WTC11 (cell line): Measurements from ENCODE around the gene YTHDF1. TPM values are rescaled to one million over a fixed set of nuclear protein-coding genes. Genes with fewer than 3 reads are reported as not detected.

ENCODE experiments used
- ATAC-seq: fragments of 200-7000 bp; cut with Tn5 transposase; 2 replicates; pipeline ENCODE4 v1.10.0; 2021; ENCODE audit warnings: mild to moderate bottlenecking, moderate library complexity
- CTCF ChIA-PET: fragments of 300-600 bp; sonication (Branson Sonifier 250); formaldehyde crosslinking; loops from one replicate; lab custom pipeline; 2021; ENCODE audit warnings: antibody characterized with exemption; lab: Charles Lee
- POLR2A ChIA-PET: fragments of 350-600 bp; sonication (Branson Sonifier 250); formaldehyde crosslinking; loops from one replicate; lab custom pipeline; 2021; ENCODE audit warnings: antibody characterized with exemption; lab: Charles Lee
- DNase-seq: peaks from one replicate; pipeline ENCODE4 v3.0.0; 2021; ENCODE audit warnings: low spot score
- H3K27ac Mint-ChIP-seq: 2 replicates; pipeline ENCODE4 v1.8.0; 2021; ENCODE audit warnings: mixed read lengths
- H3K27me3 Mint-ChIP-seq: 2 replicates; pipeline ENCODE4 v1.8.0; 2021; ENCODE audit warnings: low read depth, mild to moderate bottlenecking, moderate library complexity, mixed read lengths
- H3K36me3 Mint-ChIP-seq: 2 replicates; pipeline ENCODE4 v1.8.0; 2021; ENCODE audit warnings: mixed read lengths
- H3K4me1 Mint-ChIP-seq: 2 replicates; pipeline ENCODE4 v1.8.0; 2022; ENCODE audit warnings: mixed read lengths
- H3K4me3 Mint-ChIP-seq: 2 replicates; pipeline ENCODE4 v1.8.0; 2021; ENCODE audit warnings: mild to moderate bottlenecking, moderate library complexity, mixed read lengths
- H3K9me3 Mint-ChIP-seq: 2 replicates; pipeline ENCODE4 v1.8.0; 2021; ENCODE audit warnings: mixed read lengths
- AR ChIP-seq: fragments of 250-450 bp; sonication (Bioruptor Pico); IDR thresholded peaks from 2 replicates; pipeline ENCODE4 v1.9.0; 2021; ENCODE audit warnings: mild to moderate bottlenecking
- CBFB ChIP-seq: sonication (generic); formaldehyde crosslinking; IDR thresholded peaks from 2 replicates; pipeline ENCODE4 v1.8.1; 2022; ENCODE audit warnings: mild to moderate bottlenecking, low read depth, missing genetic modification reagents
- CREB1 ChIP-seq: sonication (generic); formaldehyde crosslinking; IDR thresholded peaks from 2 replicates; pipeline ENCODE4 v1.8.0; 2023; ENCODE audit warnings: mild to moderate bottlenecking, missing genetic modification reagents
- EMX1 ChIP-seq: fragments of 250-450 bp; sonication (Bioruptor Pico); IDR thresholded peaks from 2 replicates; pipeline ENCODE4 v1.8.0; 2021; ENCODE audit warnings: mild to moderate bottlenecking
- FOXK1 ChIP-seq: sonication (generic); formaldehyde crosslinking; IDR thresholded peaks from 2 replicates; pipeline ENCODE4 v1.8.0; 2022; ENCODE audit warnings: mild to moderate bottlenecking, moderate library complexity, missing genetic modification reagents
- FOXP1 ChIP-seq: sonication (generic); formaldehyde crosslinking; IDR thresholded peaks from 2 replicates; pipeline ENCODE4 v1.8.0; 2022; ENCODE audit warnings: missing genetic modification reagents, mild to moderate bottlenecking, moderate library complexity, borderline replicate concordance
- KAT7 ChIP-seq: sonication (generic); formaldehyde crosslinking; IDR thresholded peaks from 2 replicates; pipeline ENCODE4 v1.8.1; 2023; ENCODE audit warnings: missing genetic modification reagents, mild to moderate bottlenecking, borderline replicate concordance
- MYBL2 ChIP-seq: sonication (generic); formaldehyde crosslinking; IDR thresholded peaks from 2 replicates; pipeline ENCODE4 v1.8.1; 2023; ENCODE audit warnings: mild to moderate bottlenecking, moderate library complexity, missing genetic modification reagents
- NFYB ChIP-seq: sonication (generic); formaldehyde crosslinking; conservative IDR thresholded peaks from 2 replicates; pipeline ENCODE4 v1.8.0; 2022; ENCODE audit warnings: low read depth, missing genetic modification reagents
- TEAD1 ChIP-seq: sonication (generic); formaldehyde crosslinking; IDR thresholded peaks from 2 replicates; pipeline ENCODE4 v1.8.0; 2022; ENCODE audit warnings: mild to moderate bottlenecking, missing genetic modification reagents
- TEAD4 ChIP-seq: sonication (generic); formaldehyde crosslinking; IDR thresholded peaks from 2 replicates; pipeline ENCODE4 v1.8.0; 2022; ENCODE audit warnings: mild to moderate bottlenecking, missing genetic modification reagents
- ZBTB21 ChIP-seq: sonication (generic); formaldehyde crosslinking; IDR thresholded peaks from 2 replicates; pipeline ENCODE4 v1.8.1; 2023; ENCODE audit warnings: mild to moderate bottlenecking, missing genetic modification reagents, borderline replicate concordance
- ZMAT4 ChIP-seq: fragments of 250-450 bp; sonication (Bioruptor Pico); IDR thresholded peaks from 2 replicates; pipeline ENCODE4 v1.9.0; 2021; ENCODE audit warnings: mild to moderate bottlenecking
- ZNF121 ChIP-seq: sonication (generic); formaldehyde crosslinking; IDR thresholded peaks from 2 replicates; pipeline ENCODE4 v1.8.0; 2023; ENCODE audit warnings: missing genetic modification reagents
- ZNF219 ChIP-seq: sonication (generic); formaldehyde crosslinking; IDR thresholded peaks from 2 replicates; pipeline ENCODE4 v1.8.0; 2023; ENCODE audit warnings: missing genetic modification reagents, mild to moderate bottlenecking, borderline replicate concordance
- ZNF512 ChIP-seq: sonication (generic); formaldehyde crosslinking; IDR thresholded peaks from 2 replicates; pipeline ENCODE4 v1.8.1; 2022; ENCODE audit warnings: missing genetic modification reagents, borderline replicate concordance
- total RNA-seq: library from RNA; stranded (reverse); gene quantifications from 3 replicates; pipeline ENCODE4 v1.2.3, GENCODE V29; 2021
- TF ChIP-seq, protein P1 (sequence below): sonication (generic); formaldehyde crosslinking; IDR thresholded peaks from 2 replicates; pipeline ENCODE4 v1.8.1; 2022; ENCODE audit warnings: low read depth, missing genetic modification reagents, borderline replicate concordance
- TF ChIP-seq, protein P2 (sequence below): sonication (generic); formaldehyde crosslinking; IDR thresholded peaks from 2 replicates; pipeline ENCODE4 v1.8.0; 2023; ENCODE audit warnings: missing genetic modification reagents, mild to moderate bottlenecking, borderline replicate concordance

YTHDF1 gene
- total RNA-seq, 1 experiment from 2014 or later = 61.3 TPM

DNA sequence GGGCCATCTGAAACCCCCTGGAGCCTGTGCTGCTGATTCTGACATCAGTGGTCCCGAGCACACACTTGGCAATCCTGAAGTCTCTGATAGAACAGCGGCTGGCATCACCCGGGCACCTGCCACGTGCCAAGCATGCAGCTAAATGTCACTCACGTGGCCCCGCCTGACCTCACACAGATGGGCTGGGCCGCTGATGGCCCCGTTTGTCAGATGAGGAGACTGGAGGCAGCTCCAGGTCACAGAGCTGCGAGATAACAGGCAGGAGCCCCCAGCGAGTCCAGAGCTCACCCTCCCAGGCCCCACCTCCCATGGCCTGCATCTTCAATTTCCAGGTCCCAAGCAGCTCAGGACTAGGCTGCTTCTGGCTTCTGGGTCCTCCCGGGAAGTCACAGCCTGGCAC, 67.2 kb downstream of the YTHDF1 start:
- ChIA-PET POLR2A (no interaction called here), CTCF (no interaction called here)
- TF ChIP-seq NFYB (CRISPR knock-in tag) (no peak), FOXK1 (CRISPR knock-in tag) (no peak), MYBL2 (CRISPR knock-in tag) (no peak), ZNF121 (CRISPR knock-in tag) (no peak), ZMAT4 (CRISPR knock-in tag) (no peak), ZNF219 (CRISPR knock-in tag) (no peak), KAT7 (CRISPR knock-in tag) (no peak), EMX1 (CRISPR knock-in tag) (no peak), ZNF512 (CRISPR knock-in tag) (no peak), TEAD4 (CRISPR knock-in tag) (no peak), AR (no peak), CREB1 (CRISPR knock-in tag) (no peak), FOXP1 (no peak), ZBTB21 (CRISPR knock-in tag) (no peak), CBFB (CRISPR knock-in tag) (no peak), TEAD1 (no peak)
- TF ChIP-seq, protein P1, sequence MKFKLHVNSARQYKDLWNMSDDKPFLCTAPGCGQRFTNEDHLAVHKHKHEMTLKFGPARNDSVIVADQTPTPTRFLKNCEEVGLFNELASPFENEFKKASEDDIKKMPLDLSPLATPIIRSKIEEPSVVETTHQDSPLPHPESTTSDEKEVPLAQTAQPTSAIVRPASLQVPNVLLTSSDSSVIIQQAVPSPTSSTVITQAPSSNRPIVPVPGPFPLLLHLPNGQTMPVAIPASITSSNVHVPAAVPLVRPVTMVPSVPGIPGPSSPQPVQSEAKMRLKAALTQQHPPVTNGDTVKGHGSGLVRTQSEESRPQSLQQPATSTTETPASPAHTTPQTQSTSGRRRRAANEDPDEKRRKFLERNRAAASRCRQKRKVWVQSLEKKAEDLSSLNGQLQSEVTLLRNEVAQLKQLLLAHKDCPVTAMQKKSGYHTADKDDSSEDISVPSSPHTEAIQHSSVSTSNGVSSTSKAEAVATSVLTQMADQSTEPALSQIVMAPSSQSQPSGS (CRISPR knock-in tag) = no peak
- TF ChIP-seq, protein P2, sequence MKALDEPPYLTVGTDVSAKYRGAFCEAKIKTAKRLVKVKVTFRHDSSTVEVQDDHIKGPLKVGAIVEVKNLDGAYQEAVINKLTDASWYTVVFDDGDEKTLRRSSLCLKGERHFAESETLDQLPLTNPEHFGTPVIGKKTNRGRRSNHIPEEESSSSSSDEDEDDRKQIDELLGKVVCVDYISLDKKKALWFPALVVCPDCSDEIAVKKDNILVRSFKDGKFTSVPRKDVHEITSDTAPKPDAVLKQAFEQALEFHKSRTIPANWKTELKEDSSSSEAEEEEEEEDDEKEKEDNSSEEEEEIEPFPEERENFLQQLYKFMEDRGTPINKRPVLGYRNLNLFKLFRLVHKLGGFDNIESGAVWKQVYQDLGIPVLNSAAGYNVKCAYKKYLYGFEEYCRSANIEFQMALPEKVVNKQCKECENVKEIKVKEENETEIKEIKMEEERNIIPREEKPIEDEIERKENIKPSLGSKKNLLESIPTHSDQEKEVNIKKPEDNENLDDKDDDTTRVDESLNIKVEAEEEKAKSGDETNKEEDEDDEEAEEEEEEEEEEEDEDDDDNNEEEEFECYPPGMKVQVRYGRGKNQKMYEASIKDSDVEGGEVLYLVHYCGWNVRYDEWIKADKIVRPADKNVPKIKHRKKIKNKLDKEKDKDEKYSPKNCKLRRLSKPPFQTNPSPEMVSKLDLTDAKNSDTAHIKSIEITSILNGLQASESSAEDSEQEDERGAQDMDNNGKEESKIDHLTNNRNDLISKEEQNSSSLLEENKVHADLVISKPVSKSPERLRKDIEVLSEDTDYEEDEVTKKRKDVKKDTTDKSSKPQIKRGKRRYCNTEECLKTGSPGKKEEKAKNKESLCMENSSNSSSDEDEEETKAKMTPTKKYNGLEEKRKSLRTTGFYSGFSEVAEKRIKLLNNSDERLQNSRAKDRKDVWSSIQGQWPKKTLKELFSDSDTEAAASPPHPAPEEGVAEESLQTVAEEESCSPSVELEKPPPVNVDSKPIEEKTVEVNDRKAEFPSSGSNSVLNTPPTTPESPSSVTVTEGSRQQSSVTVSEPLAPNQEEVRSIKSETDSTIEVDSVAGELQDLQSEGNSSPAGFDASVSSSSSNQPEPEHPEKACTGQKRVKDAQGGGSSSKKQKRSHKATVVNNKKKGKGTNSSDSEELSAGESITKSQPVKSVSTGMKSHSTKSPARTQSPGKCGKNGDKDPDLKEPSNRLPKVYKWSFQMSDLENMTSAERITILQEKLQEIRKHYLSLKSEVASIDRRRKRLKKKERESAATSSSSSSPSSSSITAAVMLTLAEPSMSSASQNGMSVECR = no peak
- peaks cover 8% of the 10 kb centered on the region for H3K27me3 Mint-ChIP-seq
- peaks cover 14% of the 10 kb centered on the region for H3K36me3 Mint-ChIP-seq
- peaks cover 38% of the 10 kb centered on the region for H3K9me3 Mint-ChIP-seq
- DNase-seq (no peak), ATAC-seq (no peak)
- H3K27ac Mint-ChIP-seq = no peak overlapping the region
- H3K4me3 Mint-ChIP-seq = no peak overlapping the region
- H3K4me1 Mint-ChIP-seq = no peaks in the 10 kb centered on the region
